Activated naive CD4-positive, alpha-beta T cell treated with anti-CD3 and anti-CD28 coated beads, Interleukin-2, amount 50 U/mL, for 72 hours (primary cell): ENCODE data around the gene NPHP4. TPM values are rescaled to one million over a fixed set of nuclear protein-coding genes. Genes with fewer than 3 reads are reported as not detected.

Experiments used
- ATAC-seq, 2 donors: fragments of 150-1000 bp; cut with Tn5 transposase; 2 replicates each; pipeline ENCODE4 v1.10.0; 2021; ENCODE audit warnings: mild to moderate bottlenecking in 2 of 2, moderate library complexity in 2 of 2
- DNase-seq, 2 donors: peaks; one replicate each; pipeline ENCODE4 v3.0.0; 2021 to 2022; ENCODE audit warnings: low spot score in 2 of 2
- H3K27ac Mint-ChIP-seq, 2 donors: one replicate each; pipeline ENCODE4 v1.8.0; 2022; ENCODE audit warnings: mild to moderate bottlenecking in 2 of 2, mixed read lengths in 2 of 2
- H3K36me3 Mint-ChIP-seq, 2 donors: one replicate each; pipeline ENCODE4 v1.8.0; 2022; ENCODE audit warnings: mixed read lengths in 2 of 2
- H3K9me3 Mint-ChIP-seq, 2 donors: one replicate each; pipeline ENCODE4 v1.8.0; 2022; ENCODE audit warnings: mixed read lengths in 2 of 2
- total RNA-seq, 2 donors: library from RNA; stranded (reverse); gene quantifications; one replicate each; pipeline ENCODE4 v1.2.3, GENCODE V29; 2022

Gene NPHP4
- total RNA-seq, 2 donors from 2014 or later, result 10.0 to 22.5 TPM

- Mint-ChIP-seq H3K9me3 (no peaks in the 10 kb centered on the region), H3K27ac (no peak overlapping the region), H3K36me3 (peaks cover 7 to 20% of the 10 kb centered on the region in 2 donors)
- DNase-seq (no peak), ATAC-seq (no peak)
Observed at GRCh38 chr1:5988596-5989285, 3.5 kb downstream of the NPHP4 start.

DNA sequence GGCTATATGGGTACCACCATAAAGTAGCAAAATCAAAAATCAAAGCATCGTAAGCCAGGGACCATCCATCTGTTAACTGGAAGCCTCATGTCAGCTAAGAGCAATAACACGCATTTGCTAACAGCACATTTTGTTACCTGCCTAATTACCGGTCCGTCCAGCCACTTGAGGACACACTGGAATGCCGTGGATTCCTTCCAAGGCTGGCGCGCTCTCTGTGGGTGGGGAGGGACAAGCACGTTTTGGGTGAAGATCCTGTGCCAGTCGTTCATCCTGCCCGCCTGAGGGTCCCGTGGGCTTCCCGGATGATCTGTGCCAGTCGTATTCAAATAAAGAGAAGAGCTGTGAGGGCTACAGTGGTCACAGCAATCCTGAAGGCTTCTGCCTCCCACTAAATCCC lies 6.2 kb downstream of the NPHP4 start:
- H3K27ac Mint-ChIP-seq, result no peak overlapping the region
- DNase-seq (no peak), ATAC-seq (no peak)
- no peaks in the 10 kb centered on the region for H3K9me3 Mint-ChIP-seq
- peaks cover 0 to 10% of the 10 kb centered on the region in 2 donors for H3K36me3 Mint-ChIP-seq

DNA sequence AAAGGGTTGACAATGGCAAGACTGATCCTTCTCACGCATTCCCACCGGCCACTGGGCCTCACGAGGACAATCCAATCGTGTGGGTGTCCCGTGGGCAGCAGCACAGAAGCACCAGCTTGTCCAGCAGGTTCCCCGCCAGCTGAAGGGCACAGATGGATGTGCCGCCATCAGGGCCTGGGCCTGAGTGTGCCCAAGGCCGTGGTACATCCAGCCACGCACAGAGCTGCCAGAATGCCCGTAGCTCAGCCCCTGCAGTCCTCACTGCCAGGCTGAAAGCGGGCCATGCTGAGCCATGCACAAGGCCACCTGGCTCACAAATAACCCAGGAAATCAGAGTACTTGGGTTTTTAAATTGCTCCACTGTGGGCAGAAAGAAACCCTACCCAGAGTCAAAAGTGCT lies 7.0 kb downstream of the NPHP4 start:
- Mint-ChIP-seq H3K36me3 (peaks cover 0 to 7% of the 10 kb centered on the region in 2 donors), H3K27ac (no peak overlapping the region), H3K9me3 (no peaks in the 10 kb centered on the region)
- DNase-seq (no peak), ATAC-seq (no peak)

GRCh38 chr1:5983361-5984103 lies 8.7 kb downstream of the NPHP4 start:
- no peak overlapping the region for H3K27ac Mint-ChIP-seq
- H3K36me3 Mint-ChIP-seq, result peaks cover 0 to 7% of the 10 kb centered on the region in 2 donors
- no peaks in the 10 kb centered on the region for H3K9me3 Mint-ChIP-seq
- ATAC-seq (no peak), DNase-seq (no peak)

- DNase-seq (no peak), ATAC-seq (no peak)
- Mint-ChIP-seq H3K9me3 (no peaks in the 10 kb centered on the region), H3K27ac (no peak overlapping the region), H3K36me3 (peaks cover 0 to 11% of the 10 kb centered on the region in 2 donors)
Observed at GRCh38 chr1:5982868-5983267, 9.4 kb downstream of the NPHP4 start.

DNA sequence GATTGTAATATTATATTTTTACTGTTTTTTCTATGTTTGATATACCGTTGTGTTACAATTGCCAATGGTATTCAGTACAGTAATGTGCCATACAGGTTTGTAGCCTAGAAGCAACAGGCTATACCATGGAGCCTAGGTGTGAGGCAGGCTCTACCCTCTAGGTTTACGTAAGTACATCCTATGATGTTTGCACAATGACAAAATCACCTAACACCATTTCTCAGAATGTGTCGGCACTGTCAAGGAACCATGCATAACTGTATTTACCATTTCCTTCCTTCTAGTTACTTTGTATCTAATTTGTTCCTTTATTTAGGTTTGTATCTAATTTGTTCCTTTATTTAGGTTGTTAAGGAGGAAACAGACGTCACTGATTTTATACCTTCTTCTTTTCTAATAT lies 9.9 kb downstream of the NPHP4 start:
- peak overlapping the region in 1 of 2 donors; percentile 15 for H3K27ac Mint-ChIP-seq
- ATAC-seq (no peak), DNase-seq (no peak)
- no peaks in the 10 kb centered on the region for H3K9me3 Mint-ChIP-seq
- H3K36me3 Mint-ChIP-seq, result peaks cover 0 to 17% of the 10 kb centered on the region in 2 donors

- DNase-seq (no peak), ATAC-seq (no peak)
- Mint-ChIP-seq H3K27ac (no peak overlapping the region), H3K9me3 (no peaks in the 10 kb centered on the region), H3K36me3 (peaks cover 0 to 25% of the 10 kb centered on the region in 2 donors)
Observed at GRCh38 chr1:5981009-5981380, 11.2 kb downstream of the NPHP4 start.

DNA sequence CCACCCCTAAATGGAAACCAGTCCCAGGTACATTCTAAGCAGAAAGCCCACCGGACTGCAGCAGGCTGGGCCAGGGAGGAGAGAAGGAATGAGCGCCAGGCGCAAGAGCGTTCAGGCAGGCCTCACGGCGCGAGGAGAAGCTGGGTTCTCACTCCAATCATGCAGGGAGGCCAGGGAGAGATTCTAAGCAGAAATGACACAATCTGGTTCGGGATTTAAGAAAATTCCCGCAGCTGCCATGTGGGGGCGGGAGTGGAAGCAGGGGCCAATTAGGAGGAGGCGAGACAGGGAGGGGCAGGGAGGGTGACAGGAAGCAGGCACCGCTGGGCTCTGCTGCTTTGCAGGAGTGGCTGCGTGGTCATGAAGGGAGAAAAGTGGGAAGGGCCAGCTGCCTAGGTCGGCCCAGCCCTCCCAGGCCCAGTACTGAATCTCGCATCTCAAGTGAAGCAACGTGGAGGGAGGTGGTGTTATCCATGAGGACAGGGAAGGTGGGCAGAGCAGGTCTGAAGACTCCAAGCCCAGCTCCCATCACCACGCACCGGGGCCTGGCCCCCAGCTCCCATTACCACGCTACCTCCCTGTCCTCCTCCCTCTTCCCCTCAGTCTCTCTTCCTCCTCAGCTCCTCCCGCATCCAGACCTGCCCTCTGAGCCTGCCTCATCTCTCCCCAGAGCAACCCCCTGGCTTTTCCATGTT lies 11.8 kb downstream of the NPHP4 start:
- H3K36me3 Mint-ChIP-seq, result peaks cover 0 to 22% of the 10 kb centered on the region in 2 donors
- no peaks in the 10 kb centered on the region for H3K9me3 Mint-ChIP-seq
- DNase-seq (no peak), ATAC-seq (no peak)
- H3K27ac Mint-ChIP-seq, result no peak overlapping the region

- peaks cover 0 to 18% of the 10 kb centered on the region in 2 donors for H3K36me3 Mint-ChIP-seq
- H3K27ac Mint-ChIP-seq, result no peak overlapping the region
- ATAC-seq (no peak), DNase-seq (no peak)
- no peaks in the 10 kb centered on the region for H3K9me3 Mint-ChIP-seq
Observed at GRCh38 chr1:5979536-5980313, 12.5 kb downstream of the NPHP4 start.

- Mint-ChIP-seq H3K9me3 (no peaks in the 10 kb centered on the region), H3K27ac (peak overlapping the region in 1 of 2 donors; percentile 66), H3K36me3 (peaks cover 0 to 18% of the 10 kb centered on the region in 2 donors)
- ATAC-seq (peak in 1 of 2 donors; percentile 52), DNase-seq (no peak)
Observed at GRCh38 chr1:5978452-5978851, 13.8 kb downstream of the NPHP4 start.

DNA sequence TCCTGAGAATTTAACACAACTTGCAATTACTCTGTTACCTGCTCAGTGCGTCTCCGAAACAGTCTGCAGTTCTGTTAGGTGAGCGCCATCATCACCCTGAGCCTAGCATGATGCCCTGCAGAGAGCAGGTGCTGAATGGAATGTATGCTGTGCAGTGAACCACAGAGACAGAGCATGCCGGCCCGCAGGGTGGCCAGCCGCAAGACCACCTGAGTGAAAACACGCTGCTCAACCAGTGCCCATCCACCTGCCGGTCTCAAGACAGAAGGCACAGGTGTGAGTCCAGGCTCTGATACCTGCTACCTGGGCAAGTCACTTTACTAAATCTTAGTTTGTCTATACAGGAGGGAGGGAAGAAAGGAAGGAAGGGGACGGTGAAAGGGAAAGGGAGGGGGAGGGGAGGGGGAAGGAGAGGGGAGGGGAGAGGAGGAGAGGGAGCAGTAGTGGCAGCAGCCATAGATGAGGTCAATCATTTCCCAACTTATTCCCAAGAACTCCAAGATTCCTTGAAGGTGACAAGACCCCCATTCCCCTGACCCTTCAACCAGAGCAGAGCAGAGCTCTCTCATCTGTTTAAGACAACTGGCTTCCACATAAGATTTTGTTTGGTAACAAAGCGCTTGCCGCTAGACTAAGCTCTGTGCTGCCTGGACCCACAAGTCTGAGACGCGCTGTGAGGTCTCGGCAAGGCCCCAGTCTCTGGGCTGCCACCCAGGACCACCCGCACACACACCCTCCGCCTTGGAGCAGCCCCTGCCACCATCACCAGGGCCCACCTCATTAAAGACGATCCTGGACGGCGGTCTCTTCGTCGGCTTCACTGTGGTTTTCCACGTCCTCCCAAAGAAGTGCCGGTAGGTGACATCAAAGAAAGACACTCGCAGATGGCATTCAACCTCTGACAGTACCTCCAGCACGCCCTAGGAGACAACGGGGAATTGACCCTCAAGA lies 14.5 kb downstream of the NPHP4 start:
- peak overlapping the region in 1 of 2 donors; percentile 81 for H3K27ac Mint-ChIP-seq
- peak in 1 of 2 donors; percentile 55 for ATAC-seq
- H3K36me3 Mint-ChIP-seq, result peaks cover 0 to 18% of the 10 kb centered on the region in 2 donors

GRCh38 chr1:5976726-5977493 lies 15.3 kb downstream of the NPHP4 start:
- Mint-ChIP-seq H3K9me3 (no peaks in the 10 kb centered on the region), H3K27ac (peak overlapping the region in 1 of 2 donors; percentile 1), H3K36me3 (peaks cover 0 to 18% of the 10 kb centered on the region in 2 donors)
- no peak for ATAC-seq
- no peak for DNase-seq

More for the DNA sequence above, 14.5 kb downstream of the NPHP4 start:
- DNase-seq, result no peak
- H3K9me3 Mint-ChIP-seq, result no peaks in the 10 kb centered on the region

- peaks cover 0 to 18% of the 10 kb centered on the region in 2 donors for H3K36me3 Mint-ChIP-seq
- ATAC-seq (no peak), DNase-seq (no peak)
- no peak overlapping the region for H3K27ac Mint-ChIP-seq
- no peaks in the 10 kb centered on the region for H3K9me3 Mint-ChIP-seq
Observed at GRCh38 chr1:5976231-5976630, 16.0 kb downstream of the NPHP4 start.

- ATAC-seq (peak; percentile 58 to 79), DNase-seq (no peak)
- H3K27ac Mint-ChIP-seq, result peak overlapping the region; percentile 7 to 14
- H3K36me3 Mint-ChIP-seq, result peaks cover 0 to 18% of the 10 kb centered on the region in 2 donors
- H3K9me3 Mint-ChIP-seq, result no peaks in the 10 kb centered on the region
Observed at GRCh38 chr1:5975133-5975880, 16.9 kb downstream of the NPHP4 start.
